Measurements from ENCODE around the gene PNPLA1.

Gene PNPLA1

DNA sequence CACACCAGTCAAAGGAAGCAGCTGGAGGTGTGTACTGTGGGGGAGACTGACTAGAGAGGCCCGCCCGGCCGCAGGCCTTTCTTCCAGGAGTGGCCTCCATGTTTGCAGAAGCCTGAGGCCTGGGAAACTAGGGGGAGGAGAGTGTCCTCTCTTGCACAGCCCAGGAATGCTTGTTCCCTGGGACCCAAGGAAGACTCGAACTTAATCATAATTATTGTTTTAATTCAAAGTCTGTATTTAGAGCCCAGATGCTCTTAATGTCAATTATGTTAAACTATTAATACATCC lies 43.7 kb downstream of the PNPLA1 start:
- TF ChIP-seq REST (IDR thresholded peaks at IDR 0.05; ENCODE audit: low read depth) (no peak), TCF12 (IDR thresholded peaks at IDR 0.05; ENCODE audit: low read depth) (no peak)

DNA sequence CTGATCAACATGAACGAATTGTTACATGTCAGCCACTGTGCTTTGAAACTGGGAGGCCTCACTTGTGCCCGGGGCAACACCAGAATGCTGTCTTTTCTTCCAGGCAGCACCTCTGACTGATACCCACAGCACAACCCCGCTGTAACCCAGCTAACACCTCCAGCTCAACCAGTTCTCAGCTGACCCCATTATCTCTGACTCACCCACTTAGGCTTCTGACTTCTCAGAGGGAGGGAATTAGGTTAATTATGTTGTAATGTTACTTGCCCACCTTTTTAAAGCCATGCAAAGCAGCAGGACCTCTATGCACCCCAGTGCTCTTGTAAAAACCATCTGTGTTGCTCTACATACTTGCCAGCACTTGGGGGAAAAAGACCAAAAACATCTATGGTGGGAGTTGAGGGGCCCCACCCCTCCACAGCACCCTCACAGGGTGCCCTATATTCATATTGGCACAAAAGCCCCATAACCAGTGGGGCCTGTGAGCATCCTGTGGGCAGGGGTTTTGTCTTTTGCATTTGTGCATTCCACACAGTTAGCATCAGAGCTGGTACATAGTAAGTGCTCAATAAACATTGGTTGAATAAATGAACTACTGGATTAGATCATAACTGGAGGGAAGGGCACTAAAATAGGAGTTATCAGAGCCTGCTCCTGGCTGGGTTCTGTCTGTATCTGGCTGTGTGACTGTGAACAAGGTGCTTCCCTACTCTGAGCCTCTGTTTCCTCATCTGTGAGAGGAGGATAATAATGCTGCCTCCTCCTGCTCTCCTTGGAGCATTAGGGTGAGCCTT lies 44.6 kb downstream of the PNPLA1 start:
- TF ChIP-seq TEAD4 (IDR thresholded peaks at IDR 0.05) (no peak), RAD21 (IDR thresholded peaks at IDR 0.05; ENCODE audit: low read depth) (no peak), REST (IDR thresholded peaks at IDR 0.05; ENCODE audit: low read depth) (no peak), EGR1 (IDR thresholded peaks at IDR 0.05) (no peak), EP300 (IDR thresholded peaks at IDR 0.05; ENCODE audit: borderline replicate concordance) (no peak), FOXM1 (IDR thresholded peaks at IDR 0.05; ENCODE audit: borderline replicate concordance, low read depth) (no peak), USF1 (IDR thresholded peaks at IDR 0.05) (0 out of 2 replicates have a peak, but pooled peaks have one; percentile 18), CREB1 (IDR thresholded peaks at IDR 0.05; ENCODE audit: low read depth) (no peak), CEBPB (IDR thresholded peaks at IDR 0.05) (peak; percentile 25; the same call in 1 of the 2 replicates), TAF1 (IDR thresholded peaks at IDR 0.05; ENCODE audit: low read depth) (no peak), ZBTB7A (IDR thresholded peaks at IDR 0.05; ENCODE audit: low read depth) (no peak), NFIC (IDR thresholded peaks at IDR 0.05) (no peak), YY1 (IDR thresholded peaks at IDR 0.05; ENCODE audit: low read depth) (no peak), TCF12 (IDR thresholded peaks at IDR 0.05; ENCODE audit: low read depth) (peak; percentile 42; the same call in 1 of the 2 replicates)
- TF ChIP-seq, protein P1, sequence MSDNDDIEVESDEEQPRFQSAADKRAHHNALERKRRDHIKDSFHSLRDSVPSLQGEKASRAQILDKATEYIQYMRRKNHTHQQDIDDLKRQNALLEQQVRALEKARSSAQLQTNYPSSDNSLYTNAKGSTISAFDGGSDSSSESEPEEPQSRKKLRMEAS (IDR thresholded peaks at IDR 0.05), result no peak

DNA sequence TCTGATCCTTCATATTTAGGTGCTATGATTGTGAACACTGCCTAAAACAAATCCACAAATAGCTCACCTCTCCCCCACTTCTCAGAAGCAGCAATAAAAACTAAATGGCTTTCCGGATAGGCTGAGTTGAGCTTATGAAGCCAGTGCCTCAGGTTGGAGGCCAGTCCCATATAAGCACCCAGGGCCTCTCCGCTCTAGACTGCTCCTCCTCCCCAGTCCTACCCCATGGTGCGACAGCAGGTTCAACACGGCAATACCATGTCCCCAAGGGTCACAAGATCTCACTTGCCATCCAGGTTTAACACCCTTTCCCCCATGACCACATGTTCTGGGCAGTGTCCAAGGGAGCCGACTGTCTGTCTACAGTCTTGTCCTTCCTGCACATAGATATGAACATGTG lies 46.1 kb downstream of the PNPLA1 start:
- no peak for TF ChIP-seq TAF1 (IDR thresholded peaks at IDR 0.05; ENCODE audit: low read depth)

- TF ChIP-seq CREB1 (IDR thresholded peaks at IDR 0.05; ENCODE audit: low read depth), result no peak
- no peak for TF ChIP-seq TEAD4 (IDR thresholded peaks at IDR 0.05)
- no peak for TF ChIP-seq TCF12 (IDR thresholded peaks at IDR 0.05; ENCODE audit: low read depth)
- TF ChIP-seq TAF1 (IDR thresholded peaks at IDR 0.05; ENCODE audit: low read depth), result no peak
- no peak for TF ChIP-seq YY1 (IDR thresholded peaks at IDR 0.05; ENCODE audit: low read depth)
Measured at GRCh38 chr6:36317623-36318022, 47.8 kb downstream of the PNPLA1 start.

DNA sequence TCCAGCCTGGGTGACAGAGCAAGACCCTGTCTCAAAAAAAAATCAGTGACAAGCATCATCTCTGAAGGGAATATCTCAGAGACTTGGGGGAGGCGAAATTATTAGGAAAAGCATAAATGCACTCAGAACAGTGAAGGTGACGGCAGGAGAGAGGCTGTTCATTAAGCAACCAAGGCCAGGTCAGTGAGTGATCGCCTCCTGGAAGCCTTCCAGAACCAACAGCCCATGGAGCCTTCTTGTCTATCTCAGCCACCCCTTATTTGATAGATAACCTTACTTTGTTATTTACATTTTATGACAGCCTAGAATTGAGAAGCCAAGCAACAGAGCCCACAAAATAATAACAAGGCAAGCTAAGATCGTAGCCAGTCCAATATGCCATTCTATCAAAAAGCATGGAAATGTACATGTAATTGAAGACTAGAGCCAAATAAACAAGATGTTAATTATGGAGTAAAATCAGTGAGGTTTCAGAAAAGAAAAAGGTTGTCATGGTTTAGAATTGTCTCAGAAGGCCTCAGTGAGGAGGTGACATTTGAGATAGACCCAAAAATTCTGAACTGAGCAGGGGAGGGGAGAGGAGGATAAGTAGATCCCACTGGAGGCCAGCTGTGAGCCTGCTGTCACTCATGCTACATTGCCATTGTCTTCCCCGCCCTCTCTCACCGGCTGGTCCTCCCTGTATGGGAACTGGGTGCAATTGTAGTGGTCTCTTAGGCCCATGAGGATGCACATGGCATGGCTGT lies 49.0 kb downstream of the PNPLA1 start:
- TF ChIP-seq USF1 (IDR thresholded peaks at IDR 0.05) (no peak), TCF12 (IDR thresholded peaks at IDR 0.05; ENCODE audit: low read depth) (no peak), YY1 (IDR thresholded peaks at IDR 0.05; ENCODE audit: low read depth) (no peak), ZBTB7A (IDR thresholded peaks at IDR 0.05; ENCODE audit: low read depth) (no peak), NFIC (IDR thresholded peaks at IDR 0.05) (no peak), TEAD4 (IDR thresholded peaks at IDR 0.05) (no peak), RAD21 (IDR thresholded peaks at IDR 0.05; ENCODE audit: low read depth) (no peak), CEBPB (IDR thresholded peaks at IDR 0.05) (no peak)
- TF ChIP-seq, protein P1 (IDR thresholded peaks at IDR 0.05), result no peak

- TF ChIP-seq USF1 (IDR thresholded peaks at IDR 0.05), result no peak
- TF ChIP-seq REST (IDR thresholded peaks at IDR 0.05; ENCODE audit: low read depth), result no peak
Measured at GRCh38 chr6:36319436-36319762, 49.5 kb downstream of the PNPLA1 start.
